GM12872 (cell line): ENCODE results near the gene ZCCHC8.

Source experiments
- CTCF ChIP-seq: IDR thresholded peaks from 3 replicates; pipeline ENCODE4 v1.5.1; 2011; ENCODE audit warnings: low read depth, mild to moderate bottlenecking, low read length, moderate library complexity; ENCODE audit not compliant: insufficient read depth

ZCCHC8 gene

GRCh38 chr12:122506393-122506938 is 5.7 kb upstream of the ZCCHC8 start:
- TF ChIP-seq CTCF, result no peak

- no peak for TF ChIP-seq CTCF
These were observed 4.8 kb upstream of the ZCCHC8 start for GRCh38 chr12:122505419-122506051.

GRCh38 chr12:122503783-122504590 is 3.3 kb upstream of the ZCCHC8 start:
- no peak for TF ChIP-seq CTCF

GRCh38 chr12:122503147-122503751 is 2.5 kb upstream of the ZCCHC8 start:
- TF ChIP-seq CTCF, result no peak

- TF ChIP-seq CTCF, result no peak
These were observed 807 bp upstream of the ZCCHC8 start for GRCh38 chr12:122501489-122501989.

- no peak for TF ChIP-seq CTCF
These were observed 594 bp downstream of the ZCCHC8 start for GRCh38 chr12:122499991-122500684.

- TF ChIP-seq CTCF, result no peak
These were observed 5.5 kb downstream of the ZCCHC8 start for GRCh38 chr12:122495258-122495657.
